Measurements from ENCODE around the gene NID2.

Gene NID2

GRCh38 chr14:52069307-52070050, 620 bp upstream of the NID2 start:
- TF ChIP-seq POLR2AphosphoS5 (IDR thresholded peaks at IDR 0.05; ENCODE audit: low read depth, low read length) (no peak), SIN3A (IDR thresholded peaks at IDR 0.05; ENCODE audit: borderline replicate concordance, insufficient read depth, low read length) (no peak), FOXP2 (optimal IDR thresholded peaks at IDR 0.05; ENCODE audit: borderline replicate concordance, extremely low read depth, extremely low read length, insufficient read depth) (no peak), TAF1 (IDR thresholded peaks at IDR 0.05; ENCODE audit: borderline replicate concordance, insufficient read depth, low read length) (no peak)
- TF ChIP-seq, protein P1, sequence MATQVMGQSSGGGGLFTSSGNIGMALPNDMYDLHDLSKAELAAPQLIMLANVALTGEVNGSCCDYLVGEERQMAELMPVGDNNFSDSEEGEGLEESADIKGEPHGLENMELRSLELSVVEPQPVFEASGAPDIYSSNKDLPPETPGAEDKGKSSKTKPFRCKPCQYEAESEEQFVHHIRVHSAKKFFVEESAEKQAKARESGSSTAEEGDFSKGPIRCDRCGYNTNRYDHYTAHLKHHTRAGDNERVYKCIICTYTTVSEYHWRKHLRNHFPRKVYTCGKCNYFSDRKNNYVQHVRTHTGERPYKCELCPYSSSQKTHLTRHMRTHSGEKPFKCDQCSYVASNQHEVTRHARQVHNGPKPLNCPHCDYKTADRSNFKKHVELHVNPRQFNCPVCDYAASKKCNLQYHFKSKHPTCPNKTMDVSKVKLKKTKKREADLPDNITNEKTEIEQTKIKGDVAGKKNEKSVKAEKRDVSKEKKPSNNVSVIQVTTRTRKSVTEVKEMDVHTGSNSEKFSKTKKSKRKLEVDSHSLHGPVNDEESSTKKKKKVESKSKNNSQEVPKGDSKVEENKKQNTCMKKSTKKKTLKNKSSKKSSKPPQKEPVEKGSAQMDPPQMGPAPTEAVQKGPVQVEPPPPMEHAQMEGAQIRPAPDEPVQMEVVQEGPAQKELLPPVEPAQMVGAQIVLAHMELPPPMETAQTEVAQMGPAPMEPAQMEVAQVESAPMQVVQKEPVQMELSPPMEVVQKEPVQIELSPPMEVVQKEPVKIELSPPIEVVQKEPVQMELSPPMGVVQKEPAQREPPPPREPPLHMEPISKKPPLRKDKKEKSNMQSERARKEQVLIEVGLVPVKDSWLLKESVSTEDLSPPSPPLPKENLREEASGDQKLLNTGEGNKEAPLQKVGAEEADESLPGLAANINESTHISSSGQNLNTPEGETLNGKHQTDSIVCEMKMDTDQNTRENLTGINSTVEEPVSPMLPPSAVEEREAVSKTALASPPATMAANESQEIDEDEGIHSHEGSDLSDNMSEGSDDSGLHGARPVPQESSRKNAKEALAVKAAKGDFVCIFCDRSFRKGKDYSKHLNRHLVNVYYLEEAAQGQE (IDR thresholded peaks at IDR 0.05; ENCODE audit: insufficient read depth in 1 of 2, low read depth in 2 of 2, low read length in 2 of 2): no peak

- no peak for TF ChIP-seq SIN3A (IDR thresholded peaks at IDR 0.05; ENCODE audit: borderline replicate concordance, insufficient read depth, low read length)
- TF ChIP-seq, protein P1 (IDR thresholded peaks at IDR 0.05; ENCODE audit: insufficient read depth in 1 of 2, low read depth in 2 of 2, low read length in 2 of 2): no peak
- TF ChIP-seq POLR2AphosphoS5 (IDR thresholded peaks at IDR 0.05; ENCODE audit: low read depth, low read length): no peak
- no peak for TF ChIP-seq FOXP2 (optimal IDR thresholded peaks at IDR 0.05; ENCODE audit: borderline replicate concordance, extremely low read depth, extremely low read length, insufficient read depth)
- no peak for TF ChIP-seq TAF1 (IDR thresholded peaks at IDR 0.05; ENCODE audit: borderline replicate concordance, insufficient read depth, low read length)
These were observed 815 bp downstream of the NID2 start for GRCh38 chr14:52067873-52068614.

- TF ChIP-seq SIN3A (IDR thresholded peaks at IDR 0.05; ENCODE audit: borderline replicate concordance, insufficient read depth, low read length) (no peak), TAF1 (IDR thresholded peaks at IDR 0.05; ENCODE audit: borderline replicate concordance, insufficient read depth, low read length) (no peak), FOXP2 (optimal IDR thresholded peaks at IDR 0.05; ENCODE audit: borderline replicate concordance, extremely low read depth, extremely low read length, insufficient read depth) (no peak), POLR2AphosphoS5 (IDR thresholded peaks at IDR 0.05; ENCODE audit: low read depth, low read length) (no peak)
- TF ChIP-seq, protein P1 (IDR thresholded peaks at IDR 0.05; ENCODE audit: insufficient read depth in 1 of 2, low read depth in 2 of 2, low read length in 2 of 2): no peak
These were observed 4.7 kb downstream of the NID2 start for GRCh38 chr14:52064174-52064573.

DNA sequence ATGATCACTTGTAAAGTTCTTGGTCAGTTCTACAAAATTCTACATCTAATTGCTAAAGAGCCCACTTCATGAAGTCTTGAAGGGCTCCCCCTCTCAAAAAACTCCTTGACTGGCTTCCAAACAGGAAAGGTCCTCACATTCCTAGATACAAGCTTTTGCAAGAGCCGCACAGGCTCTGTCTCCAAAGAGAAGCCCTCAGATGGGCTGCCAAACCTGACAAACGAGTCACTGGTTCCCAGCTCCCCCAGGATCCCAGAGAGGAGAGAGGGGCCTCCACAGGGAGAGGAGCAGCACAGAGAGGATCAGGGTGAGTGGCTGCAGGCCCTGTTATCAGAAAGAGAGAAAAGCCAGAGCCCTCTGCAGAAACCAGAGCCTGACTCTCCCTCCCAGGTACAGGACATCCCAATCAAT, 5.8 kb downstream of the NID2 start:
- TF ChIP-seq, protein P1 (IDR thresholded peaks at IDR 0.05; ENCODE audit: insufficient read depth in 1 of 2, low read depth in 2 of 2, low read length in 2 of 2): no peak
- TF ChIP-seq FOXP2 (optimal IDR thresholded peaks at IDR 0.05; ENCODE audit: borderline replicate concordance, extremely low read depth, extremely low read length, insufficient read depth) (no peak), TAF1 (IDR thresholded peaks at IDR 0.05; ENCODE audit: borderline replicate concordance, insufficient read depth, low read length) (no peak), SIN3A (IDR thresholded peaks at IDR 0.05; ENCODE audit: borderline replicate concordance, insufficient read depth, low read length) (no peak), POLR2AphosphoS5 (IDR thresholded peaks at IDR 0.05; ENCODE audit: low read depth, low read length) (no peak)

Measured in PFSK-1 (cell line).